Measurements from ENCODE around the gene ULBP2. TPM values are rescaled to one million over a fixed set of nuclear protein-coding genes. Genes with fewer than 3 reads are reported as not detected.
A peak's percentile ranks its signal among the peaks of the same experiment; 100 is the strongest.
"Not testable (repeated sequence)": the region's sequence is repeated elsewhere in the genome, so short reads cannot be mapped to it uniquely, and the experiment has no call there.

The ULBP2 gene
- total and polyA plus RNA-seq, 5 donors, result 0.31 to 1.2 (median 1.1) TPM

DNA sequence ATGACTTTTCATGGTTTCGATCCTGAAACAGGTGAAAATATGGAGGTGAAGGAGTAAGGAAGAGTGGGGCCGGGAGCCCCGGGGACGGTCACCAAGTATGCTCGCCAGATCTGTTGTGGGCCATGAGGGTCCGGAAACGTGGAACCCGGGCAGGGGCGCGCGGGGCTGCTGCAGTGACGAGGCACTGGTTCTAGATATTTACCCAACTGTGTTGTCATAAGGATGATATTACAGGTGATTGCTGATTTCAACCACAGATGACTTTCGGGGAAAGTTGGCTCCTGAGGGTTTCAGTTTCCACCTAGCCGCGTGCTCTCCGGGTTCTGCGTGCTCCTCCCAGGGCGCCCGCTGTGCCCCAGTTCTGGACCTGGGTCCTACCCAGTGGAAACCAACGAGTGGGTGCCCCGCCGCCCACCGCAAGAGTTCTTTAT lies 31.1 kb upstream of the ULBP2 start:
- Histone ChIP-seq H3K9me3 (ENCODE audit: control insufficient read depth, low read length) (no peaks in the 10 kb centered on the region), H3K27ac (ENCODE audit: low read length) (no peak overlapping the region), H3K4me1 (ENCODE audit: control insufficient read depth, insufficient read depth, low read length) (peaks cover 3% of the 10 kb centered on the region), H3K27me3 (ENCODE audit: control insufficient read depth, insufficient read depth) (no peaks in the 10 kb centered on the region), H3K4me3 (ENCODE audit: low read length) (no peak overlapping the region)
- 95% methylated on average over 23 of the region's 23 CpGs for WGBS
- intact Hi-C loops (cut with DNase I), result no loop called here
- no peak for DNase-seq
- ATAC-seq, result no peak

GRCh38 chr6:149912680-149913079 lies 29.1 kb upstream of the ULBP2 start:
- 82% methylated on average over 3 of the region's 3 CpGs for WGBS
- ATAC-seq; intact Hi-C loops (cut with DNase I); H3K4me1 ChIP-seq (ENCODE audit: control insufficient read depth, insufficient read depth, low read length); H3K4me3 ChIP-seq (ENCODE audit: low read length); H3K27me3 ChIP-seq (ENCODE audit: control insufficient read depth, insufficient read depth); H3K27ac ChIP-seq (ENCODE audit: low read length); DNase-seq; H3K9me3 ChIP-seq (ENCODE audit: control insufficient read depth, low read length): not testable (repeated sequence)

GRCh38 chr6:149913085-149913484 lies 28.7 kb upstream of the ULBP2 start:
- 84% methylated on average over 2 of the region's 2 CpGs for WGBS
- H3K27me3 ChIP-seq (ENCODE audit: control insufficient read depth, insufficient read depth), result no peaks in the 10 kb centered on the region
- no peaks in the 10 kb centered on the region for H3K4me1 ChIP-seq (ENCODE audit: control insufficient read depth, insufficient read depth, low read length)
- ATAC-seq, result no peak
- no peak overlapping the region for H3K4me3 ChIP-seq (ENCODE audit: low read length)
- H3K27ac ChIP-seq (ENCODE audit: low read length), result no peak overlapping the region
- DNase-seq, result no peak
- intact Hi-C loops (cut with DNase I), result no loop called here
- no peaks in the 10 kb centered on the region for H3K9me3 ChIP-seq (ENCODE audit: control insufficient read depth, low read length)

DNA sequence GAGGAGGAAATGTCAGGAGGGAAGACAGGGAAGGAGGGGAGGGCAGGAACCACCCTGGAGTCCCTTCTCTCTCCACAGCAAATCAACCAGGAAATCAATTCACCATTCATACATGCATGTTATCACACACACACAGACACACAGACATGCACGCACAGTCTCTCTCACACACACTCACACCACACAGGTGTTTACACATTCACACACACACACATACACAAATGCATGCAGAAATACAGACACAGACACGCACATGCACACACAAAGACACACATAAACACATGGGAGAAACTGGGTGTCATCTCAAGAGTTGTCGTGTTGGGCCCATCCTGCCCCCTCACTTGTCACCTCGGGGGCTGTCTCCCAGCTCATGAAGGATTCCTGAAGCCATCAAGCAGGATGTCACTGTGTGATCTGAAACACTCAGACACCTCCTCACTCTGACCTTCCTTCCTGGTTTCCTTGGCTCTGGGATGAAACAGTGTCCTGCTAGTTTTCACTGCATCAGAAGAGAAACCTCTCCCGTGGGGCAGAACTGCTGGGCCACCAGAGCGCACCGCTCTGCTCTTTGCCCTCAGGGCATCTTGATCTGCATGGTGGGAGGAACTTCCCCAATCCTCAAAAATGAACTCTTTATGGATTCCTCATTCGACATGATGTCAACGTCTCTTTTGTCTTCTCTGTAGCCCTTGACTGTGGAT lies 28.1 kb upstream of the ULBP2 start:
- no peak for ATAC-seq
- WGBS, result 59% methylated on average over 9 of the region's 9 CpGs

GRCh38 chr6:149915970-149916865 lies 25.6 kb upstream of the ULBP2 start:
- no peak for ATAC-seq
- Histone ChIP-seq H3K27me3 (ENCODE audit: control insufficient read depth, insufficient read depth) (no peaks in the 10 kb centered on the region), H3K4me3 (ENCODE audit: low read length) (no peak overlapping the region), H3K4me1 (ENCODE audit: control insufficient read depth, insufficient read depth, low read length) (no peaks in the 10 kb centered on the region), H3K9me3 (ENCODE audit: control insufficient read depth, low read length) (no peaks in the 10 kb centered on the region), H3K27ac (ENCODE audit: low read length) (no peak overlapping the region)
- DNase-seq, result no peak
- intact Hi-C loops (cut with DNase I), result no loop called here
- WGBS, result 91% methylated on average over 10 of the region's 10 CpGs

More for the DNA sequence above, 28.1 kb upstream of the ULBP2 start:
- Histone ChIP-seq H3K4me1 (ENCODE audit: control insufficient read depth, insufficient read depth, low read length) (no peaks in the 10 kb centered on the region), H3K4me3 (ENCODE audit: low read length) (no peak overlapping the region), H3K9me3 (ENCODE audit: control insufficient read depth, low read length) (no peaks in the 10 kb centered on the region), H3K27me3 (ENCODE audit: control insufficient read depth, insufficient read depth) (no peaks in the 10 kb centered on the region), H3K27ac (ENCODE audit: low read length) (no peak overlapping the region)
- intact Hi-C loops (cut with DNase I), result no loop called here
- DNase-seq, result no peak

- no peak for DNase-seq
Measured at GRCh38 chr6:149917679-149918078, 24.1 kb upstream of the ULBP2 start.

DNA sequence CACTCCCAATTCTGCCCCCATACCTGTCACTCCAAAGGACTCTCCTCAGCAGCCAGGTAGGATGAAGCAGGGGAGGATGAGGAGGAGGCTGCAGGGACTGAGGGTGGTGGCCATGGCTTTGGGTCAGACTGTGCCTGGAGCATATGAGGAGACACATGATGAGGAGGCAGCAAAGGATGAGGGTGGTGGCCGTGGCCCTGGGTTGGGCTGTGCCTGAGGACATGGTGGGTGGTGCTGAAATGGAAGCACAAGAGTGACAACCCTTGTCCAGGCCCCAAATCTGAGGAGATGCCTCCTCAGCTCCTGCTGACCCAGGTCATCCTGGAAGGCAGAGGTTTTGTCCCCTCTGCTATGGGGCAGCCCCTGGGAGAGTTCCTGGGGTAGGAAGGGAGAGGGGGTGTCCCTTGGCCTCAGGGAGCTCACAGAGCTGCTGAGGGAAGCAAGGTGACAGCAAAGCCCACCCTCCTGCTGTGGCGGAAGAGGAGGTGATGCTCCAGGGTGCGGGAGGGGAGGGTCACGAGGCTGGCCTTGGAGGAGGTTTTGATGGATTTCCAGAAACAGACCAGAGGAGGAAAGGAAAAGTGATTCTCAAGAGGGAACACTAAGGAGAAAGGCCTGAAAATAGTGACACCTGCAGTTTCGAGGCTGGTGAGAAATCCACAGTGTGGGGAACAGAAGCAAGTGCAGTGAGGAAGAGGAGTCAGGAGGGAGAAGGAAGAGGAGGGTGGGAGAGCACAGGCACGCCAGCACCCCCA lies 23.5 kb upstream of the ULBP2 start:
- 82% methylated on average over 6 of the region's 6 CpGs for WGBS
- no peaks in the 10 kb centered on the region for H3K9me3 ChIP-seq (ENCODE audit: control insufficient read depth, low read length)
- no peak overlapping the region for H3K4me3 ChIP-seq (ENCODE audit: low read length)
- no peaks in the 10 kb centered on the region for H3K4me1 ChIP-seq (ENCODE audit: control insufficient read depth, insufficient read depth, low read length)
- no peaks in the 10 kb centered on the region for H3K27me3 ChIP-seq (ENCODE audit: control insufficient read depth, insufficient read depth)
- DNase-seq (no peak), ATAC-seq (no peak)
- H3K27ac ChIP-seq (ENCODE audit: low read length), result no peak overlapping the region
- intact Hi-C loops (cut with DNase I), result no loop called here

More at GRCh38 chr6:149917679-149918078, 24.1 kb upstream of the ULBP2 start:
- 94% methylated on average over 2 of the region's 2 CpGs for WGBS
- Histone ChIP-seq H3K4me3 (ENCODE audit: low read length) (no peak overlapping the region), H3K27me3 (ENCODE audit: control insufficient read depth, insufficient read depth) (no peaks in the 10 kb centered on the region), H3K4me1 (ENCODE audit: control insufficient read depth, insufficient read depth, low read length) (no peaks in the 10 kb centered on the region), H3K27ac (ENCODE audit: low read length) (no peak overlapping the region), H3K9me3 (ENCODE audit: control insufficient read depth, low read length) (no peaks in the 10 kb centered on the region)
- intact Hi-C loops (cut with DNase I), result no loop called here
- no peak for ATAC-seq

DNA sequence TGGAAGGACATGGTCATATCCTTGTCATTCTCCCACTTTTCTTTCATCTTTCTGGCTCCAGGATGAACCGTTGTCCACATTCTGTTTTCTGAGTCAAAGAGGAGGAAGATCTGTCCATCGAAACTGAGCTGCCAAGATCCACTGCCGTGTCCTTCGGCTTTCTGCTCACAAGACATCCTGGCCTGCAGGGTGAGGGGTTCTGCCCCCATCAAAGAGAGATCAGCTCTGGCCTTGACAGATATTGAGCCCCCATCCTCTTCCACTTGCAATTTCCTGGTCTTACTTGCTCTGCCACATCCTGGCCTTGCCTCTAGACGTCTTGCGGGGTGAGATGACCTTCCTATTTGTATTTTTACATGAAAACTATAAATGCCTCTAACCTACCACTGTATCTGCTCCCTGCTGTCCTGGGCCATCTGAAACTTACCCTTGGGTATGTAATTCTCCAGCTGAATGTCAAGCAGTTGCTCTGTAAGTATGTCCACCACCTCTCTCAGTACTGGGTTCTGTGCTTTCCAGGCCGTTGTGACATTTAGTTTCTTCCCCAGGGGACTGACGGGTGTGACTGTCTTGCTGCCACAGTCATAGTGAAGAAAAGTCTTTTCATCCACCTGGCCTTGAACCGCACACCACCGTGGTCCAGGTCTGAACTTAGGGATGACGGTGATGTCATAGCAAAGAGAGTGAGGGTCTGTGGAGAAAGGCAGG lies 22.5 kb upstream of the ULBP2 start:
- intact Hi-C loops (cut with DNase I); H3K27me3 ChIP-seq (ENCODE audit: control insufficient read depth, insufficient read depth); DNase-seq; H3K9me3 ChIP-seq (ENCODE audit: control insufficient read depth, low read length); H3K4me3 ChIP-seq (ENCODE audit: low read length); ATAC-seq; H3K27ac ChIP-seq (ENCODE audit: low read length); H3K4me1 ChIP-seq (ENCODE audit: control insufficient read depth, insufficient read depth, low read length): not testable (repeated sequence)
- whole genome bisulfite sequencing, result 87% methylated on average over 11 of the region's 11 CpGs

- no peak for ATAC-seq
- intact Hi-C loops (cut with DNase I), result loop anchor here in 2 of 4 donors (5.0 to 10.0 kb wide), 3 partner anchors 53 to 195 kb away; no protein-coding TSS in a partner anchor
- no peaks in the 10 kb centered on the region for H3K9me3 ChIP-seq (ENCODE audit: control insufficient read depth, low read length)
- no peak for DNase-seq
- WGBS, result 90% methylated on average over 4 of the region's 4 CpGs
- no peak overlapping the region for H3K4me3 ChIP-seq (ENCODE audit: low read length)
- no peaks in the 10 kb centered on the region for H3K27me3 ChIP-seq (ENCODE audit: control insufficient read depth, insufficient read depth)
- no peak overlapping the region for H3K27ac ChIP-seq (ENCODE audit: low read length)
- H3K4me1 ChIP-seq (ENCODE audit: control insufficient read depth, insufficient read depth, low read length), result no peaks in the 10 kb centered on the region
Measured at GRCh38 chr6:149919834-149920225, 22.0 kb upstream of the ULBP2 start.

DNA sequence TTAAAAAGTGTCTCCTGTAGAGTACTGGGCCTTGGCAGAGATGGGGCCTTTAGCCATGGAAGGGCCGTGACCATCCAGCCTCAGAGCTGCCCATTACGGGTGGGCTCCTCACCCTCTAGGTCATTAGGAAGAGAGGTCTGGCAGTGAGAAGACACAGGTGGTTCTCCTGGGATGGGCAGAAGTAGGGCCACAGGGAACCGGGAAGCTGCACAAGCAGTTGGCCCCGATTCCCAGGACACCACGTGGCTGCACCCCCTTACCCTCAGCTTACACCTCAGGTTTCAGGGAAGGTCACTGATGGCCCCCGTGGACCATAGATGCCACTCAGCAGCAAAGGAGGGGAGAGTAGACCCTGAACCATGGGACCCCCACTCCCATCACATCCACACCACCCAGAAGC lies 20.5 kb upstream of the ULBP2 start:
- ATAC-seq (no peak), DNase-seq (peak in 1 of 3 donors; percentile 16)
- intact Hi-C loops (cut with DNase I), result loop anchor here in 2 of 4 donors (5.0 to 10.0 kb wide), 3 partner anchors 54 to 197 kb away; no protein-coding TSS in a partner anchor
- H3K9me3 ChIP-seq (ENCODE audit: control insufficient read depth, low read length), result no peaks in the 10 kb centered on the region
- 91% methylated on average over 6 of the region's 6 CpGs for WGBS
- no peak overlapping the region for H3K27ac ChIP-seq (ENCODE audit: low read length)
- no peak overlapping the region for H3K4me3 ChIP-seq (ENCODE audit: low read length)
- no peaks in the 10 kb centered on the region for H3K4me1 ChIP-seq (ENCODE audit: control insufficient read depth, insufficient read depth, low read length)
- no peaks in the 10 kb centered on the region for H3K27me3 ChIP-seq (ENCODE audit: control insufficient read depth, insufficient read depth)
